Dedifferentiated amniotic fluid mesenchymal stem cell (primary cell): Measurements from ENCODE around the gene RUNX2.
"Not testable (repeated sequence)": the region's sequence is repeated elsewhere in the genome, so short reads cannot be mapped to it uniquely, and the experiment has no call there.

Experiments
- DNase-seq: peaks from one replicate; pipeline ENCODE4 v3.0.0-alpha.2; 2016; ENCODE audit errors: extremely low spot score

The RUNX2 gene

DNA sequence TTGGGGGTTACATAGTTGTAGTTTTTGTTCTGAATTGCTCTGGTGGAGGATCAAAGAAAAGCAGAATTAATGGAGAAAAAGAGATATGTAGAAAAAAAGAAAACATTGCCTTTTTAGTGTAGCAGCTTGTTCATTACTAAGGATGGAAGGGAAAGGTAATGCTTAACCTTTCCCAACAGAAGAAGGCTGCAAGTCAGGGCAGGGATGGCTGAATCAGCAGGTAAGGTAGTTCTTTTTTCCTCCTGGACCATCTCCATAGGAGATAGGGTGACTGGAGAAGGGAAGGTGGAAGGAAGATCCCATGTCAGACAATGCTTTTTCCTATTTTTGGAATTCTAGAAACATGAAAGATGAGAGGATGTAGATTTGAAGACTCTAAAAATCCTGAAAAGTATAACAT, 129.0 kb downstream of the RUNX2 start:
- no peak for DNase-seq

DNA sequence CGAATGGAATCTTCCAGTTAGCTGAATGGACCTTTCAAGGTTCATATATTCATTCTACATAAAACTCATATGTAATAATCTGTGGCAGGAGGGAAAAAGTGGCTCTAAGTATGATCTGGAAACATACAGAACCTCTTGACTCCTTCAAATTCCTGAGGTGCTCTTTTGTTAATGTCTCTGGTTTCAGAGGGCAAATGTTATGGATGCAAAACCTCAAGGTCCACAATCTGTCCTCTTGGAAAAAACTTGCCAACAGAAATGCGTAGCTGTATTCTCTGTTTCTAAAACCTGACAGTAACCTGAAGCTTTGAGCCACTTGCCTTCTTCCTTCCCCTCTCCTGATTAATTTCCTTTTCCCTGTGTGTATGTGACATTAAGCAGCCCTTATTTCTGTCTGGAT, 130.5 kb downstream of the RUNX2 start:
- no peak for DNase-seq

DNA sequence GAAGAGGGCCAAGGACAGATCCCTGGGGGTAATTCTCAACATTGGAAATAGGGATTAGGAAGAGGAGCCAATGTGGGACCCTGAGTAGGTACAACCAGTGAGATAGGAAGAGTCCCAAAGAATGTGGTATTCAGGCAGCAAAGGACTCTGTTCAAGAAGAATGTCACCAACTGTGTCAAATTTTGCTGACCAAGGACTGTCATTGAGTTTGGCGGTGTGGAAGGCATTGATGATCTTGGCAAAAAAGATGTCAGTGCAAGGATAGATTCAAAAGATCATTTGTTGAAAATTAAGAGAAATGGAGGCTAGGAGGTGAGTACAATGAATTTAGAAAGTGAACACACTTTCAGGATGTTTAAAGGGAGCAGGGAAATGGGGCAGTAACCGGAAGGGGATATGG, 132.0 kb downstream of the RUNX2 start:
- no peak for DNase-seq

DNA sequence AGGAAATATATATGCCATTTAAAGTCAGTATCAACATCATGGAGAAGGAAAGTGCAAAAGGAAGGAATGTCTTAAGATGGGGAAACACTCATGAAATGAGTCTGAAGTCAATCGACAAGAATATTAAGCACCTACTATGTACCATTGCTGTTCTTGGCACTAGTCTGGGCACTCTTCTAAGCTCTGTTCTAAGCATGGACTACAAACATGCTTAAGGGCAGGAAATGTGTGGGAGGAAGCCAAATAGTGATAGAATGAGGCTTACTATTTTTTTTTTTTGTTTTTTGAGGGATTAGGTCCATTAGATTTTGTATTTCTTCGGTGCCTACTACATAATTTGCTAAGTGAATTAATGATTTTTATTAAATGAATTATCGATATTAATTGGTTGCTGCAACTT, 133.4 kb downstream of the RUNX2 start:
- DNase-seq: no peak

DNA sequence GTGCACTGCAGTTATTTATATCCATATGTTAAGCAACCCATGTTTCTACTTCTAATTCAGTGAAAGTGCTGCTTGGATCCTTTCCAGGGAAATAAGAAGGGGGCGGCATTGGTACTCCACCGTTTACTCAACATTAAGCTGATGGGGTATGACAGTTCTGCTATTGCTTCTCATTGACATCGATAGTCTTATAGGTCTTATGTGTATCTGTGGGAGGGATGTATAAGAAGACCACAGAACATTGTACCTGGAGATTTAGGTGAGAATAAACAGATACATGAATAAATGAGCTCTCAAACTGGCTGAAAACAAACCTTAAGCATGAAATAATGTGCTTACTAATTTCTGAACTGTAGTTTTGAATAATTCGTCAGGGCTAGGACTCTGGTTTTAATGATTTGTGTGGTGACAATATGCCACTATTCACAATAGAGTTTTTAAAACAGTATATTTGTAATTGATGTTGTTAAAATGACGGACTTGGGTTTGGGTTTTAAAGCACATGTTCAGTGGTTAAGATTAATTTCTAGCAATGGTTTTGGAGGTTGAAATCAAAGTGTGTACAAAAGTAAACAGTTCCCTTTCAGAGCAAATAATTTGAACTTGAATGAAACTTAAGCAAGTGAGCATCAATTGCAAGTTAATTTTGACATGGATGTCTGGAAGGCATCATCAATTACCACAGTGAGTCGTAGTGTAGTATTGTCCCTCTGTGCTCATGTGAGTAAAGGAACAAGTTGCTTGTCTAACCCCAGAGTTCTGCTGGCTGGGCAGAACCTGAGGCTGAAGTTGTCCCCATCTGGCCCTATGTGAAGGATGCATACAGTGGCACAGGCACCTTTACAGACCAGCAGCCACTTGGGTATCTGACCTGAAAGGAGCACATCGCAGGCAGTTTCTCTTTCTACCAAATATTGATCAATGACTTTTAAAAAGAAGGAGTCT, 134.3 kb downstream of the RUNX2 start:
- DNase-seq: no peak

DNA sequence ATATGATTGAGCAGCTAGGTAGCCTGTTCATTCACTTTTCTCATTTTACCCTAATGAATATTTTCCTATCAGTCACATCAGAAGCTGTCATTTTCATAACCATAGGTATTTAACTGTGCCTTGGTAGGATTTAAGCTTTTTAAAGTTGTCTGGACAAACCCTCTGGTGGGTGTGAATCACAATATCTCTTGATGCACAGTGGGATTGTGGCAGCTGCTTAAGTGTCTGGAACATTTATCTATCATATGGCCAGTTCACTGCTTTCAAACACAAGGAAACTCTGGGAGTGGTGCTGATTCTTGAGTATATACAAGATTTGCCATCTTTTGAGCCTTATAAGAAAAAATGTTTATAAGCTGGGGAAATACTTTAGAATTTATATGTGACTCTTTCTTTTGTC, 136.6 kb downstream of the RUNX2 start:
- DNase-seq: no peak

DNA sequence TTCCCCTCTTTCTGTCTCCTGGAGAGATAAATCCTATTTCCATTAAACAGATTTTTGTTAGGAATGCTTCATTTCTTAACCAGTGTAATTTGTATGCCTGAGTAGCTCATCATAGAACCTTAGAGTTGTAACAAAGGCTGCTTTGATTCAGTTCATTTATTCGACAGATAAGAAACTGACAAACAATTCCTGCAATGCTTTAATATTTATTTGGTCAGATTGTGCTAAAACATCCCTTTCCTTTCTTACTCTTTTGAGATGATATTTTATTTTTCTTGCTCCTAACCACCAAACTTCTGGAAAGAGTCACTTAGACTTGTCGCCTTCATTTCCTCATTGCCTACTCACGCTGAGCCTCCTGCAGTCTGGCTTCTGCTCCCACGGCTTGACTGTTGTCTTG, 138.6 kb downstream of the RUNX2 start:
- no peak for DNase-seq

DNA sequence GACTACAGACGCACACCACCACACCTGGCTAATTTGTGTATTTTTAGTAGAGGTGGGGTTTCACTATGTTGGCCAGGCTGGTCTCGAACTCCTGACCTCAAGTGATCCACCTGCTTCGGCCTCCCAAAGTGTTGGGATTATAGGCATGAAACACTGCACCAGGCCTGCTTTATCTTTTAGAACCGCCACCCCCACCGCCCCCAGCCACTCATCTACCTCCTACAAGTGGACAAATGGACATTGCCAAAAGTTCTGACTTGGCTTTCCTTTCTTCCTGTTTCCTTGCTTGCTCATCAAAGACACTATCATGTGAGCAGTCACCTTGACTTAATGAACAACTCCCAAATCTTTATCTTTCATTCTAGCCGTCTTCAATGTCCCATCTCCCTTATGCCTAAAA, 139.3 kb downstream of the RUNX2 start:
- DNase-seq: not testable (repeated sequence)

DNA sequence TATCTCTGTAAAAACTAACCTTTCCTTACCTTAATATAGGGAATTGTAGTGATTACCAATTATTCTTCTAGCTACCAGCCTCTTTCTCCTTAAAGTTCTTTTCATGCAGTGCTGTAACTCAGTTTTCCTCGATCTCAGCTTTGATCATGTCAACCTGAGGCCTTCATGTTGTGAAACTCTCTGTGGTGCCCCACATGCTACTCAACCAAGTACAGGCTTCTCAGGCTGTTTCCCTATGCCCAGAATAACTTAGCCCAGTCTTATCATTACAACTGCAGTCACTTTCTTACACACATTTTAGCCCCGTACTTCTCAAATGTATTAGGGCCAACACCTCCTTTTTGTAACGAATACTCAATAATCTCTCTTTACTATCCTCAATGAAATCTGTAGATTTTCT, 139.7 kb downstream of the RUNX2 start:
- no peak for DNase-seq

DNA sequence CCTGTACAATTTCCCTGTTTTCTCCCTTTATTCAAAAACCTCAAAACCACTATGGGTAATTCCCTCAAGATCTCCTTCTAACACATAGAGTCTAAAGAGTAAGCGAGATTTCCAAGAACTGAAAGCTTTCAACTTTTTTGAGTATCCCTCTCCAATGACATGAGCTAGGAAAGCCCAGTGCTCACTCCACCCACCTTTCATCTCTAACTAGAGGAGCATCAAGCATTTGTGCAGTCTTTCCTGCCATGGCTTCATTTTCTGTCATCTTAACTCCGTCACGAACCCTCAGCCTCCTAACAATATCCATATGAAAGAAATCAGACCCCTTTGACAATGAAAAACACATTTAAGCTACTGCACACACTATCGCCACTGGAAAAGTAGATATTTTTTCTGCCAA, 141.5 kb downstream of the RUNX2 start:
- peak; percentile 36 for DNase-seq

DNA sequence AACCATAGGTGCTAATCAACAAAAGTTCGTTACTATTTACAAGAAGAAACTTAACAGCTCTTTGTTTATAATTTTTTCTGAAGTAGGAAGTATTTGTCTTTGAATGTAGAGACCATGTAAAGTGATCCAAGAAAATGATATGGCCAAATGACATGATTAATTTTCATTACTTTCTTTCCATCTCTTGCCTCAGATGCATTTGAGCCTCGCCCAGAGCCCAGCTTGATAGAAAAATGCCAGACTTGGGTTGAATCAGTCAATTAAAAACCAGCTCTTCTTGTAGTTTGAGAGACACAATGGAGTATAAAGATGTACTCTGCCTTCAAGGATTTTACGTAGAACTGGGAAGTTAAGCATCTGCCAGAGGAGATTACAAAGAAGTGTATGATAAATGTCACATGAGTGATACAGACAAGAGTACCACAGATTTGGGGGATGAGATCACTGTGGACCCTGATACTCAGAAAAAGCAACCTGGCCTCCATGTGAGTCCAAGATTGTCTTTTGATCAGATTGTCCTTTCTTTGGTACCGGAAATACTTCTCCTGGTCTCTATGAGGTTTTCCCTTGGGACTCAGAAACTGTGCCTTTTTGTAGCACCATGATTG, 142.1 kb downstream of the RUNX2 start:
- peak; percentile 71 for DNase-seq

DNA sequence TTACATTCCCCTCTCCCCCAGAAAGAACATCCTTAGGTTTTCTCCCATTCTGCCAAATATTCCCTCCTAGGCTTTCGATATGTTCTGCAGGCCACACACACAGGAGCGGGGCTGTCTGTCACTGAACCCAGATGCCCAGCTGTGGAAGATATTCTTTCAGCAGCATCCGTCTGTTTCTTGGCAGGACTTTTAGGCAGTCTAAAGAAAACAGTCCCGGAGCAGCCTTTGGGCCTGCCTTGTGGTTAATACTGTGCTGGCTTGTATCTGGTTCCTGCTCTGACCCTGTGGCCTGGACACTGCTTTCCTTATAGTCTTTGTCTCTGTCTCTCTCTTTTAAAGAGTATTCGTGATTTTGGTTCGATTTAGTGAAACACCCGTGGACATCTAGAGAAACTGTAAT, 144.3 kb downstream of the RUNX2 start:
- no peak for DNase-seq

DNA sequence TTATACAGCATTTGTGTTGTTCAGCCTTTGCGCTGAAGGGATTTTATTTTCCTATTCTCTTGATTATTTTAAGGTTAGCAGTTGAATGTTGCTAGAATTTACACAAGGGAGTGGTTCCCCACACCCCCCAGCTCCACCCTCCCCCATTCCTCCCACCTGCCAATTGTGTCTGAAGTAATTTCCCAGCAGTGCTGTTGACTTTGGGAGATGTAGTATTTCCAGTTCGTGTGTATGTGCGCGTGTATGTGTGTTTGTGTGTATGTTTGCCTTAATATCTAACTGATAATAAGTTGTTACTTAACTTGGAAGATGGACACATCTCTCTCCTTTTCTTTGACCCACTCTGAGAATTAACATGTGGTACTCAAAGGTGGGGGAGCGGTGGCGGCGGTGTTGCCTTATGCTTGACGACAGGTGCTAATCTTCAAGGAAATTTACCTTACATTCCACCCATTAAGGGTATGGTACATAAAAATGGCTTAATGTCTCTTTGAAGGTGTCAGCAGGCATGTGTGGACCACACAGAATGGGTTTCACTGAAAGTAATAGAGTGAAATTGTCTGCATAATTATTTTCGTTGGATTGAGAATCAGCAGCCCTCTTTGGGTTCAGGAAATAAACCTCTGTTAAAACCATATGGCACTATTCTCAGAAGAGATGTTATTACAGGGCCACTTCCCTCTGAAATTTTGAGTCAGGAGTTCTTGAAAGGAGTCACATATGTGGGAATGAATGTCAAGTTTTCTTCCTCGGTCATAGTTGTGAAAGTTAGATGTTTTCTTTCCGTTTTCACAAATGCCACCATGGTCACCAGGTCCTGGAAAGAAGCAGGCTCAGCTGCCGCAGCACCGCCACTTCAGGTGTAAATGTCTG, 145.2 kb downstream of the RUNX2 start:
- no peak for DNase-seq

DNA sequence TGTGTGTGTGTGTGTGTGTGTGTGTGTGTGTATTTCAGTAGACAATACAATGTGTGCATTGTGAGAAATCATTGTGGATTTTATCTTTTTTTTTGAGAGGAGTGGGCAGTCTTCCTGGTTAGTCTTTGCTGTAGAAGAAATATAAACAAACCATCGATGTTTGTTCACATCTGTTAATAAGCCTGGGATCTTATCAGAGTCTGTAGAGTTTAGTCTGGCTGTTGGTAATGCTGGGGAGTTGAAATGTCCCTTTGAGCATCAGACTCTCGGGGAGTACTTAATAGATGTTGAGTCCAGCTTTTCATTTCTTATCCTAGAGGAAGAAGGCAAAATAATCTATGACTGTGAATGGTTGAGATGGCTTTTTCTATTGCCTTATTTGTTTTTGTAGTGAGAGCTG, 146.2 kb downstream of the RUNX2 start:
- no peak for DNase-seq

DNA sequence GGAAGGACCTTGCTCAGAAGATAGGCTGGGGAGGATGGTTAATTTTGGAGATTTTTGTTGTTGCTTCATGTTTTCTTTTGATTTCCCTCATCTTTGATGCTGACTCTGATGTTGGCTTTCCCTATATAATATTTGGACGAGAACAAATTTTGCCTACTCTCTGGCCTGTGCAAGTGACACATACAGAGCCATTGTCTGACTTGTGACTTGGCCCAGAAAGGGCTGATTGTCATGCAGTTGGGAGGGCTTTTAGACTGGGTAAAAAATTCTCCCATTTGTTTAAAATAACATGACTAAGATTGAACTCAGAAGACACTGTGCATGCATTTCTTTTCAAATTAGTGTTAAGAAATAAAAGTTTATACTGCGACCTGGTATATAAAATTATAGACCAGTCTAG, 148.2 kb downstream of the RUNX2 start:
- DNase-seq: no peak

DNA sequence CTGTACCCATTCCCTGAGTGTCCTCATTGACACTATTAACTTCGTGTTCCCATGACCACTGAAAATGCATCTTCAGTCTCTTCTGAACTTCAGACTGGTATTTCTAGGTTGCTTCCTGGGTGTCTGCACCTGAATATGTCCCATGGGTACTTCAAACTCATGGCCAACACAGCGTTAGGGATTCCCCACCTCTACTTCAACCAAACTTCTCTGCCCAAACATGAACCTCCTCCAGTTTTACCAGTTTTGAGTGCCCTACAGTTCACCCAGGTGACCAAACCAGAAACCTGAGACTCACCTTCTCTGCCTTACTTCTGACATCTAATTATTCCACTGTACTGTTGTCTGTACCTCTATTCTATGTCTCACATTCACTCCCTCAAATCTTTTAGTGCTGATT, 149.1 kb downstream of the RUNX2 start:
- DNase-seq: no peak

DNA sequence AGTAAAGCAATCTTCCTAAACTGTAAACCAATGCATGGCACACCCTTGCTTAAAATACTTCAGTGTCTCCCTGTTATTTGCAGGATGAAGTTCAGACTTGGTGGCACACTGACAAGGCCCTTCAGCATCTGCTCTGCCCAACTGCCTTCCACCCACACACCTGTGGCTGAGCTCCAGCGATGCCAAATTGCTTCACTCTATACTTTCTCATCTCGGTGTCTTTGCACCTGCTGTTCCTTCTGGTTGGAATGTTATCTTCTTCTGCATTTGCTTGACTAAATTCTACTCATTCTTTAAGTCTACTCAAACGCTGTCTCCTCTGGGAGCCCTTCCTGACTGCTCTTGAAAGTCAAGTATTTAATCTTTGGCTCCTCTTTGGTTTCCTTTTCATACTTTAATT, 149.7 kb downstream of the RUNX2 start:
- DNase-seq: no peak

DNA sequence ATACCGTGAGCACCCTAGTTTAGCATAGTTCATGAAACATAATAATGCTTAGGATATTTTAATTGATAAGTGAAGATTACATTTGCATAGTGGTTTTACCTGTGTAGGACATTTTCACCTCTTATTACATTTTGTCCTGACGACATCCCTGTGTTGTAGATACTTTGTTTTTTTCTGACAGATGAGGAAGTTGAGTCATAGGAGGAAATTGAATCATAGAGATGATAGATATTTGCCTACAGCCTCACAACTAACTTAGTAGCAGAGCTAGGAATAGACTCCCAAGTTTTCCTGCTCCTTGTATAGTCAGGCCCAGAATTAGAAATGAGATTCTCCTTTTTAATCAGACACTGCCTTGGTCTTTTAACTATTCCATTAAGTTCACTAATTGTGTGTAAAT, 150.1 kb downstream of the RUNX2 start:
- no peak for DNase-seq

DNA sequence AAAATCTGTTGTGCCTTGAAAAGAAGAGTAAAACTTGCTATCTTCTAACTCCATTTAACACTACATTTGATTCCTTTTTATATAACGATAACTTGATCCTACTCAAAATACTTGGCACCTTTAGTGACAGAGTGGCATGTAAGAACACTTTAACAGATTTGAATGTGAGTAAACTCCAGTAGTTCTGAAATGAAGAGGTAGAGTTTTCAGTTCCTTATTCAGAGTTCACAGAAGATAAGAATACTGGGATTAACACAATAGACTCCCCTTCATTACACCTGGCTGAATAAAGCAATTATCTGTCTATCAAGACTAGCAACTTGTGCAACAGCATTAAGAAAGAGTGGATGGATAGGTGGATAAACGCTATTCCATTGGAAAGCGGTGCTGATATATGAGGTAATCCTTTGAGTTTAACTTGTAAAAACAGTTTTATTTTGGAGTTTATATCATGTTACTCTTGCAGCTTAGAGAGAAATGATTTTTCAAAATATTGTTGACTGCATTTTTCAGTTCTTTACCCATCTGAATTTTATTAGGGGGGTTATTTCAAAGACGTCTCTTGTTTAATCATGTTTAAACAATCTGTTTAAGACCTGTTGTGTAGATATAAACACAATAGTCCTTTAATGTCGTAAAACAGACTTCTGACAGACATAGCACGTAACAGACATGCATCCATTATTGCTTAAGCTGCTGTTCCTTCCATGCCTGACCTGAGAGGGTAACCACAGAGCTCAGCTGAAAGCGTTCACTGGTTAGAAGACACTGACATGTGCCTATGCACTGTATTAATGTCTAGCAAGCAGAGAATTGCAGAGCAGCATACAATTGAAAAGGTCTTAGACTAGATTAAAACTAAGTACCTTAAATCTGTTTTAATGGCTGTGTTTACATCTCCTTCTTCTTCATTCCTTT, 152.0 kb downstream of the RUNX2 start:
- DNase-seq: peak; percentile 29

DNA sequence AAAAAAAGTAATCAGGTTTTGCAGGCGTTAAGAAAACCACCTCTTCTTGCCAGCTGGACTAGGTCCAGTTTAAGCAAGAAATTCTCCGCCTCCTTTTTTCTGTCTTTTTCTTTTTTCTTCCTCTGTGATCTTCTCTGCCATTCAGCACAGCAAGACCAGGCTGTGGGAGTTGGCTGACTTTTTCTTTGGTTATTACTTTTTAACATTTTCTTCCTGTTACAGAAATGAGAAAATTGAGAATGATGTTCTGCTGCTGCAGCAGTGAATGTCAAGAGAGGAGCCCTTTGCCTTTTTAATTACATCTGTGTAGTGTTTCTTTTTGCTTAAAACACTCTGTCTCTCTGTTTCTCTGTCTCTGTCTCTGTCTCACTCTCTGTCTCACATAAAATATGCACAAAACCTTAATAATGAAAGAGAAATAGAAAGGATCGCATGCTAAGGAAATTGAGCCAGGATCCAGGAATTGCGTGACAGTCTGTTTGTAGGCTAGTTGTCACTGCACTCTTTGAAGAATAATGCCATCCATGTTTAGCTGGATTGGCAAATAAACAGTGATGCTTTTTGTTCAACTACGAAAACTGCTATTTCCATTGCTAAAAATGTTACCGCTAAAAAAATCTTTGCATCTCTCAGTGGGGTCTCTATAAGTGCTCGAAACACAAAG, 152.8 kb downstream of the RUNX2 start:
- no peak for DNase-seq

DNA sequence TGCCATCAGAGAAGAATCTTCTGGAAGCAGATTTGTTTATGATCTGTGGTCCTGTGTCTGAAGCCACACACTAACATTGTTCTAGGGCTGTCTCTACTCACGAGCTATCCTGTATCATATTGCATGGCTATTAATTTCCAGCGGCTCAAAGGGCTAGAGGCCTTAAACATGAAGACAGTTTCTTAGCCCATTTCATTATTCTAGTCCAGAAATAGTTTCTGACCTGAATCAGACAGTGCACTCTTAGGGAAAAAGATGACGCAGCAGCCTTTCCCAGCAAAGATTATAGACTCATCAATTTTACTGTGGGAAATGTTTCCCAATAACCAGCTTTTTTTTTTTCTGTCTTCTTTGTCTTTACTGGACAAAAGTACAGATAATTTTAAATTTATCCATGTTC, 154.9 kb downstream of the RUNX2 start:
- DNase-seq: no peak
